Prostate gland (tissue), 2 donors: ENCODE data around the gene ALDH3B1. TPM values are rescaled to one million over a fixed set of nuclear protein-coding genes. Genes with fewer than 3 reads are reported as not detected.
"Not testable (repeated sequence)": the region's sequence is repeated elsewhere in the genome, so short reads cannot be mapped to it uniquely, and the experiment has no call there.

Experiments
- DNase-seq: peaks from one replicate; pipeline ENCODE4 v3.0.0-alpha.2; 2019; ENCODE audit warnings: low spot score
- H3K27ac ChIP-seq, 2 donors: fragments of 200-600 bp; sonication (generic); 2 replicates each; pipeline ENCODE4 v1.5.1; 2017 to 2019
- H3K27me3 ChIP-seq: fragments of 200-600 bp; sonication (generic); replicated peaks from 2 replicates; pipeline ENCODE4 v1.5.1; 2019; ENCODE audit not compliant: insufficient read depth
- H3K36me3 ChIP-seq, 2 donors: fragments of 200-600 bp; sonication (generic); 1 replicate in 1 of 2; 2 replicates in 1 of 2; pipeline versions ENCODE4 v1.5.1 to v1.8.1; 2017 to 2019
- H3K4me1 ChIP-seq: fragments of 200-600 bp; sonication (generic); replicated peaks from 2 replicates; pipeline ENCODE4 v1.5.1; 2019
- H3K4me3 ChIP-seq, 2 donors: fragments of 200-600 bp; sonication (generic); 2 replicates each; pipeline ENCODE4 v1.5.1; 2017 to 2019
- H3K9me3 ChIP-seq: fragments of 200-600 bp; sonication (generic); 2 replicates; pipeline ENCODE4 v1.5.1; 2017
- POLR2A ChIP-seq: fragments of 450-650 bp; IDR thresholded peaks from one replicate; pipeline ENCODE4 v1.6.1; 2016; ENCODE audit warnings: antibody characterized with exemption, mild to moderate bottlenecking
- POLR2AphosphoS5 ChIP-seq: sonication (generic); formaldehyde crosslinking; IDR thresholded peaks from one replicate; pipeline ENCODE4 v1.6.1; 2017; ENCODE audit warnings: antibody characterized with exemption
- WGBS: methylation state at CpG from one replicate; pipeline ENCODE4 v1.1.5; 2018; 5-methylcytosine and 5-hydroxymethylcytosine counted together
- intact Hi-C: fragments of 100-400 bp; cut with DNase I; formaldehyde crosslinking; loops from one replicate; pipeline ENCODE4 v1.14.2; 2022
- total RNA-seq, 2 donors: library from RNA; depleted of rRNA; stranded (reverse); fragments of >200 nt; gene quantifications; one replicate each; pipeline ENCODE4 v1.1.0, GENCODE V29; 2016
- TF ChIP-seq, protein P1 (sequence below), 4 experiments: fragments of 200-600 bp in 2 of 4; fragments of 450-650 bp in 2 of 4; sonication (generic) in 2 of 4; IDR thresholded peaks; 1 replicate in 3 of 4; 2 replicates in 1 of 4; pipeline ENCODE4 v1.5.1; 2016 to 2019; ENCODE audit warnings: antibody characterized with exemption in 4 of 4, mild to moderate bottlenecking in 2 of 4, moderate library complexity in 2 of 4

ALDH3B1 gene, protein sequence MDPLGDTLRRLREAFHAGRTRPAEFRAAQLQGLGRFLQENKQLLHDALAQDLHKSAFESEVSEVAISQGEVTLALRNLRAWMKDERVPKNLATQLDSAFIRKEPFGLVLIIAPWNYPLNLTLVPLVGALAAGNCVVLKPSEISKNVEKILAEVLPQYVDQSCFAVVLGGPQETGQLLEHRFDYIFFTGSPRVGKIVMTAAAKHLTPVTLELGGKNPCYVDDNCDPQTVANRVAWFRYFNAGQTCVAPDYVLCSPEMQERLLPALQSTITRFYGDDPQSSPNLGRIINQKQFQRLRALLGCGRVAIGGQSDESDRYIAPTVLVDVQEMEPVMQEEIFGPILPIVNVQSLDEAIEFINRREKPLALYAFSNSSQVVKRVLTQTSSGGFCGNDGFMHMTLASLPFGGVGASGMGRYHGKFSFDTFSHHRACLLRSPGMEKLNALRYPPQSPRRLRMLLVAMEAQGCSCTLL
- total RNA-seq: 1 to 10 TPM; 7.2 to 7.9 TPM

DNA sequence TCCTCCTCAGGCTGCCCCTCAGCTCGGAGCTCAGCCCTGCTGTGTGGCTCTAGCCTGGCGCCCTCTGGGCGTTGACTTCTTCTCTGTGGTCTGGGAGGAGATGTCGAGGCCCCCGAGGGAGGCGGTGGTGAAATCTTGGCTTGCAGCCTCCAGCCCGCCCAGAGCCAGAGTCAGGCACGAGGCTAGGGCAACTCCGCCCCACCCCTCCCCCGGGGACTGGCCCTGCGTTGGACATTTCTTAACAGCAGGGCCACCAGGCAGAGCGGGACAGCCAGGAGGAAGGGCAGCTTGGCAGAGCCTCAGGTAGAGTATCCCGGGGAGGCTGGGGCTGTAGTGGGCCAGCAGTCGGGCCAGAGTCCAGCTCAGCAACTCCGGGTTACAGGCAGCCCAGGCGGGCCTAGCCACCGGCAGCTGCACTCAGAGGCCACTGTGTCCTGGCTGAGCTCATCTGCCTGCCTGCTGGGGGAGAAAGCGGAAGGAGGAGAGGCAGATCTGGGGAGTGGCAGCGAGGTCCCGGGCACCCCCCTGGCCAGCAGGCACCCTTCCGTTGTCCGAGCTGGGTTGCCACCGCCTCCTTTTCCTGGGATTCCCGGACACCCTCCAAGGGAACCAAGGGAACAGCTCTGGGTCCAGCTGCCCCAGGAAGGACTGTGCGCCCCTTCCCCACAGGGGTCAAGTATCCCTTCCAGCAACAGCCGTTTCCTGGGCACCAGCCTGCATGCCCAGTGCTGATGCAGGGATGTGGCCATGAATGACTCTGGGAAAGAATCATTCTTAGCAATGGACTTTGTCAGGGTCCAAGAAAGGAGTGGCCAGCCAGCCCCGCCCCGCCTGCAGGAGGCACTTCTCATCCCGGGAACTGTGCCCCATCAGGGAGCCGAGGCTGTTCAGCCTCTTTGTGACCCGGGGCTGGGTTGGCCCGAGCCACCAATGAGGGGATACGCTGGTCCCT is at the start of gene ALDH3B1:
Gene ALDH3B1, plus strand, starts transcription at position 238 of the 952 bp plus-strand sequence. CDS start 4,971 bp downstream, outside the sequence.
- DNase-seq: peak; percentile 46
- H3K27me3 ChIP-seq: no peaks in the 10 kb centered on the region
- H3K36me3 ChIP-seq: no peaks in the 10 kb centered on the region
- no peaks in the 10 kb centered on the region for H3K9me3 ChIP-seq
- WGBS: 23% methylated on average over 33 of the region's 33 CpGs
- TF ChIP-seq, protein P1, sequence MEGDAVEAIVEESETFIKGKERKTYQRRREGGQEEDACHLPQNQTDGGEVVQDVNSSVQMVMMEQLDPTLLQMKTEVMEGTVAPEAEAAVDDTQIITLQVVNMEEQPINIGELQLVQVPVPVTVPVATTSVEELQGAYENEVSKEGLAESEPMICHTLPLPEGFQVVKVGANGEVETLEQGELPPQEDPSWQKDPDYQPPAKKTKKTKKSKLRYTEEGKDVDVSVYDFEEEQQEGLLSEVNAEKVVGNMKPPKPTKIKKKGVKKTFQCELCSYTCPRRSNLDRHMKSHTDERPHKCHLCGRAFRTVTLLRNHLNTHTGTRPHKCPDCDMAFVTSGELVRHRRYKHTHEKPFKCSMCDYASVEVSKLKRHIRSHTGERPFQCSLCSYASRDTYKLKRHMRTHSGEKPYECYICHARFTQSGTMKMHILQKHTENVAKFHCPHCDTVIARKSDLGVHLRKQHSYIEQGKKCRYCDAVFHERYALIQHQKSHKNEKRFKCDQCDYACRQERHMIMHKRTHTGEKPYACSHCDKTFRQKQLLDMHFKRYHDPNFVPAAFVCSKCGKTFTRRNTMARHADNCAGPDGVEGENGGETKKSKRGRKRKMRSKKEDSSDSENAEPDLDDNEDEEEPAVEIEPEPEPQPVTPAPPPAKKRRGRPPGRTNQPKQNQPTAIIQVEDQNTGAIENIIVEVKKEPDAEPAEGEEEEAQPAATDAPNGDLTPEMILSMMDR (IDR thresholded peaks at IDR 0.05): no peak
- TF ChIP-seq POLR2AphosphoS5: peak; percentile 43
- TF ChIP-seq POLR2A: peak; percentile 54
- peak within 1 kb of the TSS in 1 of 2 donors; percentile 6 for H3K4me3 ChIP-seq
- no peaks in the 10 kb centered on the region for H3K4me1 ChIP-seq
- intact Hi-C loops: no loop called here
- peak within 1 kb of the TSS; percentile 61 to 68 for H3K27ac ChIP-seq

DNA sequence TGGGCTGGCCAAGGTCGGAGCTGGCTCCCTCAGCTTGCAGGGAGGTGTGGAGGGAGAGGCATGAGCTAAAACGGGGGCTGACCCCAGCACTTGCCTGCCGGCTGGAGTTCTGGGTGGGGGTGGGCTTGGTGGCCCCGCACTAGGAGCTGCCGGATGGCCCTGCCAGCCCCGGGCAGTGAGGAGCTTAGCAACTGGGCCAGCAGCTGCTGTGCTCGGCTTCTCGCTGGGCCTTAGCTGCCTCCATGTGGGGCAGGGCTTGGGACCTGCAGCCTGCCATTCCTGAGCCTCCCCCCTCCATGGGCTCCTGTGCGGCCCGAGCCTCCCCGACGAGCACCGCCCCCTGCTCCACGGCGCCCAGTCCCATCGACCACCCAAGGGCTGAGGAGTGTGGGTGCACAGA is 46.9 kb upstream of the ALDH3B1 start:
- H3K4me1 ChIP-seq, H3K27me3 ChIP-seq, DNase-seq, H3K36me3 ChIP-seq, H3K9me3 ChIP-seq, H3K4me3 ChIP-seq, intact Hi-C loops, H3K27ac ChIP-seq: not testable (repeated sequence)
- WGBS: 94% methylated on average over 7 of the region's 16 CpGs

DNA sequence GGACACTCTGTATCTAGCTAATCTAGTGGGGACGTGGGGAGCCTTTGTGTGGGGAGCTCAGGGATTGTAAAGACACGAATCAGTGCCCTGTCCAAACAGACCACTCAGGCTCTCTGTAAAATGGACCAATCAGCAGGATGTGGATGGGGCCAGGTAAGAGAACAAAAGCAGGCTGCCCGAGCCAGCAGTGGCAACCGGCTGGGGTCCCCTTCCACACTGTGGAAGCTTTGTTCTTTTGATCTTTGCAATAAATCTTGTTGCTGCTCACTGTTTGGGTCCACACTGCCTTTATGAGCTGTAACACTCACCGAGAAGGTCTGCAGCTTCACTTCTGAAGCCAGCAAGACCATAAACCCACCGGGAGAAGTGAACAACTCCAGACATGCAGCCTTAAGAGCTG is 46.2 kb upstream of the ALDH3B1 start:
- H3K9me3 ChIP-seq, H3K36me3 ChIP-seq, H3K4me3 ChIP-seq, H3K4me1 ChIP-seq, H3K27me3 ChIP-seq, intact Hi-C loops, DNase-seq, H3K27ac ChIP-seq: not testable (repeated sequence)
- 15% methylated on average over 6 of the region's 6 CpGs for WGBS

DNA sequence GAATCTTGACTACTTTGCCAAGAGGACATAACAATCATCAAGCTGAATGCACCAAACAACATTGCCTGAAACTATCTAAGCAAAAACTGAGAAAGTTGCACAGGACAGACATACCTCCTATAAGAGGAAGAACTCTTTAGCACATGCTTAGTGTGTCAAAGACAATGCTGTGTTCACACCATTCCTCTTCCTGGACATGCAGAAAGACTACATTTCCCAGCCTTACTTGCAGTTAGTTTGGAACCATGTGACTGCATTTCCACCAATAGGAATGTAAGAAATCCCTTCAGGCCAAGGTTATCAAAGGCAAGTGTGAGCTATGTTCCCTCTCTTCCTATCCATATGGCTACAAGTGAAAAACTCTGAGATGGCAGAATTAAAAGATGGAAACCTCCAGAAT is 45.4 kb upstream of the ALDH3B1 start:
- intact Hi-C loops, H3K27me3 ChIP-seq, H3K36me3 ChIP-seq, H3K27ac ChIP-seq, H3K9me3 ChIP-seq, H3K4me1 ChIP-seq, DNase-seq, H3K4me3 ChIP-seq: not testable (repeated sequence)

DNA sequence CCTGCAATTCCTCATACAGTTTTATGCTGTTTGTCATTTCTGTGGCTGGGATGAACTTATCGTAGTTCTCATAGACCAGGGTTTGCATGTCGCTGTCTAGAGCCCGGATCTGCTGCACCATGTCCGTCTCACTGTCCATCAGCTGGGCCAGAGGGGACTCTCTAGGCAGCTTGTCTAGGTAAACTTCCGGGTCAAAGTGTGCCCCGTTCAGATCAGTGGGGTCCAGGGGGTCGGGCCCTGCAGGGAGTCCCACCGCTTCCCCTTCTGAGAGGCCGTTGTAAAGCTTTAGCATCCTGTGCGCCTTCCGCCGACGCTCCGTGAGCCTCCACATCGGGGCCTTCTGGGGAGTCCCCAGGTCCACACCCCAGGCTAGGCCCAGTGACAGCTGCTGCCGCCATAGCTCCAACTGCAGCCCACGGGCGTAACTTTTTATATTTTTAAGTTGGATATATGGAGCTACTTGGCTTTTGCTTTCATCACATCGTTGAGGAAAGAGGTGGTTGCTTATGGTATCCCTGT is 44.2 kb upstream of the ALDH3B1 start:
- 95% methylated on average over 19 of the region's 19 CpGs for WGBS
- H3K9me3 ChIP-seq, H3K27ac ChIP-seq, intact Hi-C loops, H3K27me3 ChIP-seq, H3K4me1 ChIP-seq, H3K36me3 ChIP-seq, DNase-seq, H3K4me3 ChIP-seq: not testable (repeated sequence)

DNA sequence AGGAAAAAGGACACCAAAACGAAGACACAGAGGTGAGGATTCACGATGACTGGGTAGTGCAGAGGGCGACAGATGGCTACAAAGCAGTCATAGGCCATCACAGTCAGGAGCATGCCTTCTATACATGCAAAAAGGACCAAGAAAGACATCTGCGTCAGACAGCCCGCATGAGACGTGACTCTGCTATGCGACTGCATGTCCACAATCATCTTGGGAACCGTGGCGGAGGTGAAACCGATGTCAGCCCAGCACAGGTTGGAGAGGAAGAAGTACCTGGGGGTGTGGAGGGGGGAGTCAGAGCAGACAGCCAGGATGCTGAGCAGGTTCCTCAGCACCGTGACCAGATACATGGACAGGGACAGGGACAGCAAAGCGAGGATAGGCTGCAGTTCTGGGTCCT is 35.4 kb upstream of the ALDH3B1 start:
- H3K9me3 ChIP-seq, H3K27me3 ChIP-seq, intact Hi-C loops, H3K4me1 ChIP-seq, H3K36me3 ChIP-seq, H3K4me3 ChIP-seq, DNase-seq, H3K27ac ChIP-seq: not testable (repeated sequence)
- WGBS: 87% methylated on average over 12 of the region's 12 CpGs

DNA sequence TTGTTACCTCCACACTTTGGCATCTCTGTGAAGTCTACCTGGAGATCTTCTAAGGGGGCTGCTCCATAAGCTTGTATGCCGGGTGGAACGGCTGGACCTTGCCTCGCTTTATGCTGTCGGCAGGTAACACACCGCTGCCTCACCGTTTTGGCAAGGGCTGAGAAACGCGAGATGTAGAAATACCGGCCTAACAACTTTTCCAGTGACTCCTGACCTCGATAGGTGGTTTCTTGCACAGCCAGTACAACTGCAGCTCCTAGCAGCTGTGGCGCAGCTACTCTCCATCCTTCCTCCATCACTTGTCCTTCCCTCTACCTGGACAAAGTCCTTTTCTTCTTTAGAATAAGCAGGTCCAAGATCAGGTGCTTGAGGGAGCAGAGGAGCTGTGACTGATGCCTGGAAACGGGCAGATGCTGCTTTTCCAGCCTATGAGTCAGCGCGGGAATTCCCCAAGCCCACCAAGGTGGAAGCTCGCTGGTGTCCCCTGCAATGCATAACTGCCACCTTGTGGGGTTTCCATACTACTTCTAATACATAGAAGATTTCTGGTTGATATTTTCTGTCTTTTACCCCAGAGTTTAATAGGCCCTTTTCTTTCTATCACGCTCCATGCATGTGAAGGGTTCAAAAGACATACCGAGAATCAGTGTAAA is 31.2 kb upstream of the ALDH3B1 start:
- H3K27me3 ChIP-seq, H3K4me3 ChIP-seq, H3K4me1 ChIP-seq, intact Hi-C loops, H3K9me3 ChIP-seq, H3K36me3 ChIP-seq: not testable (repeated sequence)
- H3K27ac ChIP-seq: peak overlapping the region; percentile 42 to 43
- 37% methylated on average over 17 of the region's 17 CpGs for WGBS
- TF ChIP-seq POLR2AphosphoS5: peak; percentile 82
- DNase-seq: peak; percentile 85

DNA sequence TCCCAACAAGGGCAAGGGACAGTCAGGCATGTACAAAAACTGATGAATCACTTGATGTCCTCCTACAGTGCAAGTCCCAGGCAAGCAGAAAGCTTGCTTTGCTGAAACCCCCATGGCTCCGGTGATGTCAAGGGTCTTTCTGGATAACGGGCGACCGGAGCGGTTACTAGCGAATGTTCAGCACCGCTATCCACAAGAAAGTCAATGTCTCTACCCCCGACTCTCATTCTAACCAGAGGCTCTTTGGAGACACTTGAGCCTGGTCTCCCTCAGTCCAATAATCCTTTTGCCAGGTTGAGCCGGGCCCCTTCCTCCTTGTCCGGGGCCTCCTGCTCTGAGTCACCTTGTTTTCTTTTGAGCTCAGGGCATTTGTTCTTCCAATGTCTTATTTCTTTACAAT is 28.9 kb upstream of the ALDH3B1 start:
- H3K4me3 ChIP-seq, intact Hi-C loops, H3K27ac ChIP-seq, H3K36me3 ChIP-seq, H3K27me3 ChIP-seq, H3K4me1 ChIP-seq, H3K9me3 ChIP-seq, DNase-seq: not testable (repeated sequence)
- 85% methylated on average over 10 of the region's 10 CpGs for WGBS

DNA sequence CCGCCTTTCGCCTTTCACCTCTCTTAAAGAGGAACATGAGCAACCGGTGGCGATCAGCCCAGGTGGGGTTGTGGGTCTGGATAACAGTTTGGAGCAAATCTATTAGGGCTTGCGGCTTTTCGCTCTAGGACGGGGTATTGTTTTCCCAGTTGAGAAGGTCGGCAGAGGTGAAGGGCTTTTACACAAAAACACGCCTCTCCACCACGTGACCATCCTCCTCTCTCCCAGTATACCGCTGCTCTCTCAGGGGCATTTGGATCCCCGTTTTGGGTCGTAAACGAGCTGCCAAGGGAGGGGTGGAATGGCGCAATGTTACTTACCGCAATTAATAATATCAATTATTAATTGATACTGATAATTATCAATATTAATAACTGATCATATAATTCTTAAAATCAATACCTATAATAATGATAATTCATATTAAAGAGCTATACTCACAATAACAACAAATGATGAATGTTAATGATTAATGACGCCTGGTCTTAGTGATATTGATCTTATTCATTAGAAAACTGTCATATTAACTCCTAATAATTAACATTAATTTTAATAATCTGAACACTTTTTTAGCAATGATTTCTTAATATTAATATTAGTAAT is 27.8 kb upstream of the ALDH3B1 start:
- H3K36me3 ChIP-seq, H3K27me3 ChIP-seq, H3K4me1 ChIP-seq, H3K9me3 ChIP-seq, H3K27ac ChIP-seq, intact Hi-C loops, DNase-seq, H3K4me3 ChIP-seq: not testable (repeated sequence)
- 81% methylated on average over 17 of the region's 17 CpGs for WGBS
